Caco-2 (cell line): ENCODE results near the gene OXCT1. TPM values are rescaled to one million over a fixed set of nuclear protein-coding genes. Genes with fewer than 3 reads are reported as not detected.

Experiments
- BruUV-seq: library from RNA; stranded (reverse); fragments of 400-500 nt; replicated peaks from 2 replicates; lab custom pipeline; 2021; lab: Mats Ljungman, UMichigan
- CTCF ChIA-PET: fragments of 300-600 bp; sonication (Branson Sonifier 250); formaldehyde crosslinking; loops from one replicate; lab custom pipeline; 2022; ENCODE audit warnings: antibody characterized with exemption; lab: Charles Lee
- POLR2A ChIA-PET: fragments of 300-600 bp; sonication (Branson Sonifier 250); formaldehyde crosslinking; loops from one replicate; lab custom pipeline; 2022; ENCODE audit warnings: antibody characterized with exemption; lab: Charles Lee
- DNase-seq, 2 experiments: peaks; one replicate each; pipeline versions ENCODE4 v3.0.0 to v3.0.0-alpha.2; 2020 to 2022
- H3K27me3 ChIP-seq: replicated peaks from 2 replicates; pipeline ENCODE4 v1.6.0; 2011; ENCODE audit warnings: low read length; ENCODE audit not compliant: control insufficient read depth, insufficient read depth
- H3K36me3 ChIP-seq: 2 replicates; pipeline ENCODE4 v1.5.1; 2011; ENCODE audit warnings: low read length; ENCODE audit not compliant: control insufficient read depth, insufficient read depth
- H3K4me1 ChIP-seq: fragments of 250-450 bp; sonication (Bioruptor Pico); 2 replicates; pipeline ENCODE4 v1.5.1; 2020; ENCODE audit warnings: mild to moderate bottlenecking
- H3K4me3 ChIP-seq: 2 replicates; pipeline ENCODE4 v1.5.1; 2011; ENCODE audit warnings: low read depth, mild to moderate bottlenecking, control low read depth, low read length
- H3K9me3 ChIP-seq: fragments of 250-450 bp; sonication (Bioruptor Pico); 2 replicates; pipeline ENCODE4 v1.5.1; 2020; ENCODE audit warnings: mild to moderate bottlenecking, moderate library complexity
- H3K27ac Mint-ChIP-seq: one replicate; pipeline ENCODE4 v1.8.0; 2022; ENCODE audit warnings: mixed read lengths; ENCODE audit not compliant: unreplicated experiment
- H3K27me3 Mint-ChIP-seq: one replicate; pipeline ENCODE4 v1.8.0; 2022; ENCODE audit warnings: mixed read lengths; ENCODE audit not compliant: insufficient read depth, unreplicated experiment
- H3K36me3 Mint-ChIP-seq: one replicate; pipeline ENCODE4 v1.8.0; 2022; ENCODE audit warnings: mild to moderate bottlenecking, mixed read lengths; ENCODE audit not compliant: insufficient read depth, unreplicated experiment
- H3K4me1 Mint-ChIP-seq: one replicate; pipeline ENCODE4 v1.8.0; 2022; ENCODE audit warnings: low read depth, mixed read lengths; ENCODE audit not compliant: unreplicated experiment
- H3K4me3 Mint-ChIP-seq: one replicate; pipeline ENCODE4 v1.8.0; 2022; ENCODE audit warnings: mild to moderate bottlenecking, moderate library complexity, mixed read lengths; ENCODE audit not compliant: unreplicated experiment
- H3K9me3 Mint-ChIP-seq: one replicate; pipeline ENCODE4 v1.8.0; 2022; ENCODE audit warnings: mixed read lengths; ENCODE audit not compliant: unreplicated experiment
- intact Hi-C: fragments of 100-400 bp; cut with micrococcal nuclease; formaldehyde crosslinking; loops from one replicate; pipeline ENCODE4 v1.10.0; 2022; ENCODE audit not compliant: unreplicated experiment
- total RNA-seq: library from RNA; stranded (reverse); gene quantifications from 2 replicates; pipeline ENCODE4 v1.2.3, GENCODE V29; 2022
- TF ChIP-seq, protein P1 (sequence below), 2 experiments: fragments of 200-600 bp in 1 of 2; IDR thresholded peaks; 1 replicate in 1 of 2; 2 replicates in 1 of 2; pipeline versions ENCODE4 v1.5.1 to v1.8.0; 2011 to 2022; ENCODE audit warnings: antibody characterized with exemption in 1 of 2, control low read depth in 1 of 2, inconsistent platforms in 1 of 2, low read depth in 1 of 2, low read length in 1 of 2, mild to moderate bottlenecking in 1 of 2, moderate library complexity in 1 of 2; ENCODE audit not compliant: insufficient read depth in 1 of 2, severe bottlenecking in 1 of 2, unreplicated experiment in 1 of 2

Gene OXCT1
- total RNA-seq, 1 experiment from 2014 or later: 22.5 TPM

DNA sequence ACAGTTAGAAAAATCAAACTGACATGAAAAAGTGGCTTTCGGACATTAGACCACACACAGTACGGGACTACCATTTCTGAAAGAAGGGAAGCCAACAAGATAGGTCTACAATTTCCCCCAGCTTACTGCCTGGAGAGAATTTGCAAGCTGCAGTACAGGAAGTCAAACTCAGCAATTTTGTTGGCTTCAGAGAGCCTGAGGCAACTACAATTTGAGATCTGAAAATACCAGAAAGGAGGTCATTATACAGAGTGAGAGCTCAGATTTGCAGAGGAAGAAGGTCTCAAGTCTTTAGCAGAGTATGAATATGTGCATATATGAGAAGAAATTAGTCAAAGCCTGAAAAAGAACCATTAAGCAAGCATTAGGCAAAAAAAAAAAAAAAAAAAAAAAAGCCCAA is 83.0 kb downstream of the OXCT1 start:
- POLR2A ChIA-PET: no interaction called here

DNA sequence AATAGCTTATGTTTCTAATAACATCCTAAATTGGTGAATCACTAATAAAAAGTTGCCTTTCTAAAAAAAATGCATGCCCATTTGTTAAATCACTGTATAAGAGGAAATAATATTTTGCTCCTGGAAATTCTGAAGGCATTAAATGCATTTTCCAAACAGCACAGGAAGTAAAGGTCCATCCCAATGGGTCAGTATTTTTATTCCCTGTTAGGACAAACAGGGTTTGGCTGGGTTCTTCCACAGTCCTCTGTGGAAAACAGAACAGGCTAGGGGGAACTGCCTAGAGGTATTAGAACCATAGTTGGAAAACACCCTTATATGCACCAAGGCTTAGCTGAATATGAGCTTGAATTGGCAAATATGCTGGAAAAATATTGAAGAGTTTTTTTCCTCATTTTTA is 85.2 kb downstream of the OXCT1 start:
- TF ChIP-seq, protein P1, sequence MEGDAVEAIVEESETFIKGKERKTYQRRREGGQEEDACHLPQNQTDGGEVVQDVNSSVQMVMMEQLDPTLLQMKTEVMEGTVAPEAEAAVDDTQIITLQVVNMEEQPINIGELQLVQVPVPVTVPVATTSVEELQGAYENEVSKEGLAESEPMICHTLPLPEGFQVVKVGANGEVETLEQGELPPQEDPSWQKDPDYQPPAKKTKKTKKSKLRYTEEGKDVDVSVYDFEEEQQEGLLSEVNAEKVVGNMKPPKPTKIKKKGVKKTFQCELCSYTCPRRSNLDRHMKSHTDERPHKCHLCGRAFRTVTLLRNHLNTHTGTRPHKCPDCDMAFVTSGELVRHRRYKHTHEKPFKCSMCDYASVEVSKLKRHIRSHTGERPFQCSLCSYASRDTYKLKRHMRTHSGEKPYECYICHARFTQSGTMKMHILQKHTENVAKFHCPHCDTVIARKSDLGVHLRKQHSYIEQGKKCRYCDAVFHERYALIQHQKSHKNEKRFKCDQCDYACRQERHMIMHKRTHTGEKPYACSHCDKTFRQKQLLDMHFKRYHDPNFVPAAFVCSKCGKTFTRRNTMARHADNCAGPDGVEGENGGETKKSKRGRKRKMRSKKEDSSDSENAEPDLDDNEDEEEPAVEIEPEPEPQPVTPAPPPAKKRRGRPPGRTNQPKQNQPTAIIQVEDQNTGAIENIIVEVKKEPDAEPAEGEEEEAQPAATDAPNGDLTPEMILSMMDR (IDR thresholded peaks at IDR 0.05; ENCODE audit: insufficient read depth in 1 of 2, low read depth in 1 of 2, low read length in 1 of 2, severe bottlenecking in 1 of 2, unreplicated experiment in 1 of 2): no peak

More for the DNA sequence above, 83.0 kb downstream of the OXCT1 start:
- Mint-ChIP-seq H3K4me1 (peaks cover 20% of the 10 kb centered on the region), H3K27me3 (no peaks in the 10 kb centered on the region), H3K36me3 (no peaks in the 10 kb centered on the region), H3K9me3 (no peaks in the 10 kb centered on the region), H3K27ac (no peak overlapping the region), H3K4me3 (no peak overlapping the region)
- H3K4me1 ChIP-seq: peaks cover 3% of the 10 kb centered on the region; the same call in 1 of the 2 replicates
- no peak overlapping the region for H3K4me3 ChIP-seq
- TF ChIP-seq, protein P1 (IDR thresholded peaks at IDR 0.05; ENCODE audit: insufficient read depth in 1 of 2, low read depth in 1 of 2, low read length in 1 of 2, severe bottlenecking in 1 of 2, unreplicated experiment in 1 of 2): no peak
- H3K9me3 ChIP-seq: no peaks in the 10 kb centered on the region
- BruUV-seq: no TSS peak
- H3K36me3 ChIP-seq: no peaks in the 10 kb centered on the region
- DNase-seq: no peak
- intact Hi-C loops: no loop called here
- no peaks in the 10 kb centered on the region for H3K27me3 ChIP-seq
- CTCF ChIA-PET: interaction anchor here (0.6 kb wide), 1 partner anchor 1061 kb away, joined by 8 read pairs; no protein-coding TSS in a partner anchor

DNA sequence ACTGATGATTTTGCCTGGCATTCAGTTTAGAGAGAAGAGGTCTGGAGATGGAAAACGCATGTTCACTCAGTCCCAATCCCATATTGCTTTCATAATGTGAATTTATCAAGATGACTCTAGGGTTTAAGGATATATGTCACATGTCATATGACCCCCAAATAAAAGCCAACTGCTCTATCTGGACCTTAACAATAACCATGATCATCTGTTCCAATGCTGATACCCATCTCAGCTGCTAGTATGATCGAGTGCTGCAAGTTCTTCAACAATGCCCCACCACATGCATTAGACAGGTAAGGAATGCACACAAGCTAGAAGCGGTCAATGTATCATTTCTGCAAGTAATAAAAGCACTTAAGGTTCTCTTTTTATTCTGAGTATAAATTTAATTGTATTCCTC is 91.8 kb downstream of the OXCT1 start:
- CTCF ChIA-PET: no interaction called here
- no peaks in the 10 kb centered on the region for H3K4me1 Mint-ChIP-seq
- intact Hi-C loops: no loop called here

More for the DNA sequence above, 85.2 kb downstream of the OXCT1 start:
- Histone ChIP-seq H3K4me1 (peaks cover 3% of the 10 kb centered on the region; the same call in 1 of the 2 replicates), H3K27me3 (no peaks in the 10 kb centered on the region), H3K36me3 (no peaks in the 10 kb centered on the region), H3K4me3 (no peak overlapping the region), H3K9me3 (no peaks in the 10 kb centered on the region)
- no peaks in the 10 kb centered on the region for H3K36me3 Mint-ChIP-seq
- no peaks in the 10 kb centered on the region for H3K27me3 Mint-ChIP-seq
- H3K4me1 Mint-ChIP-seq: peaks cover 20% of the 10 kb centered on the region
- H3K9me3 Mint-ChIP-seq: no peaks in the 10 kb centered on the region
- no TSS peak for BruUV-seq
- H3K4me3 Mint-ChIP-seq: no peak overlapping the region
- ChIA-PET POLR2A (no interaction called here), CTCF (no interaction called here)
- intact Hi-C loops: no loop called here
- no peak for DNase-seq
- H3K27ac Mint-ChIP-seq: no peak overlapping the region

More for the DNA sequence above, 91.8 kb downstream of the OXCT1 start:
- H3K4me3 Mint-ChIP-seq: no peak overlapping the region
- TF ChIP-seq, protein P1 (IDR thresholded peaks at IDR 0.05; ENCODE audit: insufficient read depth in 1 of 2, low read depth in 1 of 2, low read length in 1 of 2, severe bottlenecking in 1 of 2, unreplicated experiment in 1 of 2): no peak
- no peaks in the 10 kb centered on the region for H3K36me3 ChIP-seq
- H3K9me3 ChIP-seq: no peaks in the 10 kb centered on the region
- POLR2A ChIA-PET: no interaction called here
- no peaks in the 10 kb centered on the region for H3K36me3 Mint-ChIP-seq
- H3K27me3 ChIP-seq: no peaks in the 10 kb centered on the region
- no peaks in the 10 kb centered on the region for H3K4me1 ChIP-seq
- no peak for DNase-seq
- no peaks in the 10 kb centered on the region for H3K27me3 Mint-ChIP-seq
- H3K9me3 Mint-ChIP-seq: no peaks in the 10 kb centered on the region
- H3K4me3 ChIP-seq: no peak overlapping the region
- no peak overlapping the region for H3K27ac Mint-ChIP-seq
- no TSS peak for BruUV-seq
